Activated CD4-positive, CD25-positive, alpha-beta regulatory T cell treated with anti-CD3 and anti-CD28 coated beads, Interleukin-2, amount 50 U/mL, for 24 hours (primary cell): ENCODE results near the gene CPNE1.

Source experiments
- ATAC-seq, 2 donors: fragments of 150-1000 bp; cut with Tn5 transposase; one replicate each; pipeline ENCODE4 v1.10.0; 2021; ENCODE audit warnings: mild to moderate bottlenecking in 1 of 2, moderate library complexity in 1 of 2

Gene CPNE1

DNA sequence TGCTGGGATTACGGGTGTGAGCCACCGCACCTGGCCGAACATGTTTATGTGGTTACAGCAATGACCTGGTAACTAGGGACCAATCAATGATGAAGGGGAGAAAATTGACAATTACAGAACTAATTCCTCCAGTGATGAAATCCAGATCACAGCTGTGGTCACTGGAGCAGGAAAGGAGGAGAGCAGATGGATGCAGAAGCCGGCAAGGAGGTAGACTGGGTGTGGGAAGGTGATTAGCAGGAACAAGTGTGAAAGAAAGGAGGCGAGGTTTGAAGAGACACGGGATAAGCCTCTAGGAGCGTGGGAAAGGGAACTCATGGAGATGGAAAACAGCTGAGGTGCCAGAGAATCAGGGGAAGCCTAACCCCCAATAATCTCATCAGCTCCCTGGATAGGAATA is 66.2 kb downstream of the CPNE1 start:
- no peak for ATAC-seq

DNA sequence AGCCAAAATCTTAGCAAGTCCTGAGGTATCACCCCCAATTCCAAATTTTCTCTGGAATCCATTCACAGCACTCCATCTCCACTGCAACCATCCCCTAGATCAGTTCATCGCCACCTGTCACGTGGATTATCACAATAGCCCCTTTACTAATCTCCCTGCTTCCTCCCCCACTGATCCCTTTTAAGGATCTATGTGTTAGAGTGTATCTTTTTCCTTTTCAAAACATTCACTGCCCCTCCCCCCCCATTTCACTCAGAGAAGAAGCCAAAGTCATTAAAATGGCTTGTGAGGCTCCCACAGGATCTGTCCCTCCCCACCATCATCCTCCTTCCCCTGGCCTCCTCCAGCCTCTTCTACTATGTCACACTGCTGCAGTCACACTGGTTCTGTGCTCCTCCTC is 67.5 kb downstream of the CPNE1 start:
- ATAC-seq, result no peak

DNA sequence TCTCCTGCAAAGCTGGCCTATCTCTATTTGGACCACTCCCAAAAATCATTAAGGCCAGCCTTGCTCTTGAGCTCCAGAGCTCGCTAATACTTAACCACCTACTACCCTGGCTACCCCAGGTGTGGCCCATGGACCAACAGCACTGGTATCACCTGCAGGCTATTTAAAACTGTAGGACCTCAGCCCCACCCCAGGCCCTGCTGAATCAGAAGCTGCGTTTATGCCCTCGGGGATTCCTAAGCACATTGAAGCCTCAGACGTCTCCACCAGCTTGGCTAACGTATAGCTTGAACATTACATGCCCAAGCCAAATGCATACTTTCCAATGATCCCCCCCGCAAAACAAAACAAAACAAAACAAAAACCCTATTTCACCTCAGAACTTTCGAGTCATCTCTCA is 68.8 kb downstream of the CPNE1 start:
- ATAC-seq, result no peak

DNA sequence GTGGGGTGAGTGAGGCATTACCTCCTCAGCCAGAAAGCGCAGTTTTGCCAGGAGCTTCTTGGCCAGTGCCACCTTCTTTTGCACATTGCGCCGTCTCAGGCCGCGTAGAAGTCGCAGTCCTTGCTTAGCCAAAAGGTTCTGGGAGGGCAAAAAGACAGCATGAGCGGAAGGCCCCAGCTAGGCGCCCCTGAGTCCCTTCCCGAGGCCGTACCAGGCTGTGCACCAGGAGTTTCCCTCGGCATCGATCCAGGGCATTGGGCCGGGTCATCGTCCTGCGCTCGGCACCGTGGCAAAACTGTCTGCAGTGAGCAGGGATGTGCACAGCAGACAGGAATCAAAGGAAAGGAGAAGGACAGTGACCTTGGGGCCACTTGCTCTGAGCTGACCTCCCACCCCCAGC is 69.2 kb downstream of the CPNE1 start:
- no peak for ATAC-seq

DNA sequence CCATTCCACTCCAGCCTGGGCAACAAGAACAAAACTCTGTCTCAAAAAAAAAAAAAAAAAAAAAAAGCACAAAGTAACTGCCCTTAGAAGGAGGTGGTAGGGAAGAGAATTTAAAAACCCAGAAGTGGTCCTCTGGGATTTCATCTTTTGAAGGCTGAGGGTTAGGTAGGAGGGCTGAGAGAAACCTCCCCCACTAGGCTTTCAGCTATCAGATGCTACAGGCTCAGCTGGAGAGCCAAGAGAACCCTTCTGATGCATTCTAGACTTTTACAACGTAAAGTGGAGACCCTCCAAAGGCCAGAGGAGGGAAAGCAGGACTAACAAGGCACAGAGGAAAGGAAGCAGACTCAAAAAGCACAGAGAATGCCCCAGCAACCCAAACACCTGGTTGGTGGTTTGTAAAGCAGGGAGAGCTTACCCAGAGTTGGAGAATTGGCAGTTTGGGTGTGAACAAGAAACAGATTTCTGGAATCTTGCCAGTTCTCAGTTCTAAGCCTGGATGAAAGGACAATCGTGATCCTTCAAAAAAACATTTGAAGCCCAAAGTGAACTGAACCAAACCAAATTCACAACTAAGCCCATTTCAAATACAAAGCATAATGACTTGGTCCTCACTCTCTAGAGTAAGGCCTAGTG is 72.2 kb downstream of the CPNE1 start:
- ATAC-seq, result no peak

DNA sequence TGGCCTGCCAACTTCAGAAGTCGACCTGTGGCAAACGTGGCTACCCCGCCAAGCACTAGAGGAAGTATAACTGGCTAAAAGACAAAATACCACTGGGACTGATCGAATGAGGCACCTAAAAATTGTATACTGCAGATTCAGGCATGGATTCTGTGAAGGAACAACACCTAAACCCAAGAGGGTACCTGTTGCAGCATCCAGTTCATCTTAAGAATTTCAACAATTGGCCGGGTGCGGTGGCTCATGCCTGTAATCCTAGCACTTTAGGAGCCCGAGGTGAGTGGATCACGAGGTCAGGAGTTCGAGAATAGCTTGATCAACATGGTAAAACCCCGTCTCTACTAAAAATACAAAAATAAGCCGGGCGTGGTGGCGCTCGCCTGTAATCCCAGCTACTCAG is 76.3 kb downstream of the CPNE1 start:
- no peak for ATAC-seq

DNA sequence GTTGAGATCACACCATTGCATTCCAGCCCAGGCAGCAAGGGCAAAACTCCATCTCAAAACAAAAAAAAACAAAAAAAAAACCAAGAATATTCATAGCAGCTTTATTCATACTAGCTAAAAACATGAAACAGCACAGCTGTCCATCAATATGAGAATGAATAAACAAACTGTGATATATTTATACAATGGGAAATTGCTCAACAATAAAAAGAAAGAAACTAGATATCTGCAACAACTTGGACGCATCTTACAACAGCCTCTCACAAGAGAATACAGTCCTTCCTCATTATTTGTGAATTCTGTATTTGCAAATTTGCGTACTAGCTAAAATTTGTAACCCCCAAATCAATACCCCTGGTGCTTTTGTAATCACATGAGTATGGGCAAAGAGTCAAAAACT is 77.3 kb downstream of the CPNE1 start:
- ATAC-seq, result no peak

DNA sequence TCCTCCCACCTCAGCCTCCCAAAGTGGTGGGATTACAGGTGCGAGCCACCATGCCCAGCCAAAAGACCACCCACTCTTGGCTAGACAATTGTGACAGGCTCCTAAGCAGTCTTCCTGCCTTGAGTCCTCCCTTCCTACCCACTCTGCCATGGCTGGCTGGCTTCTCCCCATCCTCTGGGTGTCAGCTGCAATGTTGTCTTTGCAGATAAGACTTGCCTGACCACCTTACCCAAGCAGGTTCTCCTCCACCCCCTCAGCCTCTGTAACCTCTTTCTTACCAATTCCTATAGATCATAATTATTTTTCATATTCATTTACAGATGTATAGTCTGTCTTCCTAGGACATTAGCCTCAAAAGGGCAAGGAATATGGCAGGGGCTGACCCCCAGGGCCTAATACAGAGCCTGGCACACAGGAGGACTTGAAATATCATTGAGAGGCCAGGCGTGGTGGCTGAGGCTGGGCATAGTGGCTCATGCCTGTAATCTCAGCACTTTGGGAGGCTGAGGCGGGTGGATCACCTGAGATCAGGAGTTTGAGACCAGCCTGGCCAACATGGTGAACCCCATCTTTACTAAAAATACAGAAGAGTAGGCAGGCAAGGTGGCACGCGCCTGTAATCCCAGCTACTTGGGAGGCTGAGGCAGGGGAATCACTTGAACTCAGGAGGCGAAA is 77.8 kb downstream of the CPNE1 start:
- ATAC-seq, result no peak

DNA sequence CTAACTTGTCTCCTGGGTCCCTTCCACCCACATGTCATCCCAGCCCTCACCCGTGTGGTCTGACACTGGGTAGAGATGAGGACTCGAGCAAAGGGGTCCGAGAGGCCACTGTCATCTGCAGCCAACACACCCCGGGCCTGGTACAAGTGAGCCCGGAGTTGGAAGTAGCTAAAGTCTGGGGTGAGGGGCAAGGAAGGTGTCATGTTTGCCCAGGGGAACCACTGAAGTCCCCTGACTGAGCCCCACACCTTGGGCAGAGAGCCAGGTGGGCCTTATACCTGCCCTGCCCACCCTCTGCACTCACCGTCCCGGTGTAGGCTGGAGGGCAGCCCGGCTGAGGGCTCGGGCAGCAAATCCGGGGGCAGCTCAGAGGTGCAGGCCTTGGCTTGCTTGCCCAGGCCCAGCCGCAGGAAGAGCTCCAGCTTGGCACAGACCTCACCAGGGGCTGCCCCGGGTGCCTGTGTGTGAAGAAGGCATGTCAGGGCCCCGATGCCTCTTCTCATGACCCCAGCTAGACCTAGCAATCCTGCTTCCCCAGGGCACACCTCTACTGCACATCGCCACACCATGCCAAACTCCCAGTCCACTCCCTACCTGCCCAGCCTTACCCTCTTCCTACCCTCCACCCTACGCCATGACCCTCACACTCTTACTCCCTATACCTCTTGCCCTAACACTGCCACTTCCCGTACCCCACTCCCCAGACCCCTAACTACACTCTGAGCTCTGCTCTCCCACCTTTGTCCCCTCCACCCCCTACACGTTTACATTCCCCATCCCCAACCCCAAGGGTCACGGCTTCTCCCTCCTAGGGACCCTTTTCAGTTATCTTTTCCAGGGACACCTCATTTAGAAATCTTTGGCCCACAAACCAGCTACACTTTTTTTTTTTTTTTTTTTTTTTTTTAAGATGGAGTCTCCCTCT is 80.8 kb downstream of the CPNE1 start:
- no peak for ATAC-seq

DNA sequence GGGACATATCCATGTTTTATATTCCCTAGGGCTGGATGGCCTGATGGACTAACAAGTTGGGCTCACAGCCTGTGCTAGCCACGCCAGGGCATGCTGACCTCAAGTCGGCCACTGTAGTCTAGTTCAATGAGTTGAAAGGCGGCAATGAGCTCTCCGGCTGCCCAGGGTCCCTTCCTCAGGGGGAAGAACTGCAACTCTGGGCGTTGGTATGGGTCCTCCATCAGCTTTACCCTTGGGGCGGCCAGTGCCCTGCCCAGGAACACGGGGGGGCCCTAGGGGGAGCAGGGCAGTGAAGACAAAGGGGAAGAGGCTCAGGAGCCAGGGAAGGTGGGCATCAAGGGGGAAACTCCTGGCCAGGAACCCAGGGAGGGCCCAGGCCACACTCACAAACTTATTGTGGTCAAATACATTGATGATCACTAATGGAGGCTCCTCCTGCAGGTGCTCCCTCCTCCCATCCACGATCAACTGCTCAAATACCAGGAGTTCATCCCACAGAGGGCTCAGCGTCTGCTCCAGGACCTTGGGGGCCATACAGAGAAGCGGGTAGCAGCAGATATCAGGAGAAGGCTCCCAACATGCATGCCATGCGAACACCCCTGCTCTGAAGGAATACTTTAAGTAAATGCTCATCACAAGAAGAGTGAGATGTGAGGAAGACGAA is 81.8 kb downstream of the CPNE1 start:
- no peak for ATAC-seq

DNA sequence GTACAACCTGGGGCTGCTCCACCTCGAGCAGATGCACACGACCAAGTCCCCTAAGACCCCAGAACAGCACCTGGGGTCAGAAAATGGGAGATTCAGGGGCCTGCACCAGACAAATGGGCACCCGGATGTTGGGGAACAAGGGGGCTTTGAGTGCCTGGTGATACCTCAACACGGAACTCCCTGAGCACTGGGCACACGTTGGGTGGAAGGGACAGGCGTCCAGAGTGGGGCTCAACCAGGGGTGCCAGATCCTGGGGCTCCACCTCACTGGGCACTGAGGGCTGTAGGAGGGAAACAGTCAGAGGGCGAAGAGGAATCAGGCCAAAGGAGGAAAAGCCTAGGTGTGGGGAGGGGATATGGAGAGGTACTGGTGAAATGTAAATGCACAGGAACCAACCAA is 82.6 kb downstream of the CPNE1 start:
- ATAC-seq, result no peak

DNA sequence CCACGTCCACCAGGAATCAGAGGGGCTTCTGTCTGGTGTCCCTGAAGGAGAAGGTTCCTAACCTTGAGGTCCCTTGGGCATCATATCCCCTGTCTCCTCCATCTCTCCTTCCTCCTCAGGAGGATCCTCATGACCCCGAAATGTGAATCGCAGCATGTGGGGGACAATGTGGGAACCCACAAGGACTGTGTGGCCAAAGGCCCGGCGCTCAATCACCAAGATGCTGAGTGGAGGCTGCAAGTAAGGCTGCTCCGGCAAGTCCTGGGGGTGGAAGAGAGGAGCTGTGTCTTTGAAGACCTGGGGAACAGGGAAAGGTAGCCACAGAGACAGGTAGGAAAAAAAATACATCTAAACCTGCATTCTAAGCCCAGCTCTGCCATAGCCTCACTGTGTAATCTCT is 85.5 kb downstream of the CPNE1 start:
- ATAC-seq, result no peak

DNA sequence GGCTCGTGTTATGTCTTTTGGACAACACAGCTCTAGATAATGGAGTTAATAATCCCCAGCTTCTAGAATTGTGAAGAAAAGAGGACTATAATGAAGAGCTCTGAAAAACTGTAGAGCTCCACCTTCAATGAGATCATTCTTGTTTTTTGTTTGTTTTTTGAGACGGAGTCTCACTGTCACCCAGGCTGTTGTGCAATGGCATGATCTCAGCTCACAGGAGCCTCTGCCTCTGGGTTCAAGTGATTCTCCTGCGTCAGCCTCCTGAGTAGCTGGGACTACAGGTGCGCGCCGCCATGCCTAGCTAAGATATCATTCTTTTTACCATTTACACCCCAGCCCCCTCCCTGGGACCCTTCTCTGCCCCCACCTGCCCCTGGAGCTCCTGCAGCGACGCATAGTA is 86.2 kb downstream of the CPNE1 start:
- no peak for ATAC-seq

DNA sequence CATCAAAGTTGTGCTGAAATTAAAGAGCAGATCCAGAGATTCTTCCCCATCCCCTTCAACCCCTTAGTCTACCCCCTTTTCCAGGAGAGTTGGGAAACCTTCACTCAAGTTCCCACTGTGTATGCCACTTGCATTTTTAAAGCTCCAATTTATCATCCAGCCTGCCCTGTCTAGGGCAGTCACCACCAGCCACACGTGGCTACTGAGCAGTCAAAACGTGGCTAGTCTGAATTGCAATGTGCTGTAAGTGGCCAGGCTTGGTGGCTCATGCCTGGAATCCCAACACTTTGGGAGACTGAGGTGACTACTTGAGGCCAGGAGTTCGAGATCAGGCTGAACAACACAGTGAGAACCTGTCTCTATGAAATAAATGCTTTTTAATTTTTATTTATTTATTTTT is 87.9 kb downstream of the CPNE1 start:
- no peak for ATAC-seq
